ENCODE measurements around the gene ARHGAP40.

Gene ARHGAP40

GRCh38 chr20:38685853-38686473, 84.4 kb downstream of the ARHGAP40 start:
- no peak for DNase-seq

GRCh38 chr20:38692436-38693411, 91.1 kb downstream of the ARHGAP40 start:
- DNase-seq, result no peak

- no peak for DNase-seq
Observed at GRCh38 chr20:38697306-38697705, 95.7 kb downstream of the ARHGAP40 start.

GRCh38 chr20:38698541-38698940, 96.9 kb downstream of the ARHGAP40 start:
- DNase-seq, result no peak

- no peak for DNase-seq
Observed at GRCh38 chr20:38700141-38700540, 98.5 kb downstream of the ARHGAP40 start.
